Stimulated activated CD4-positive, alpha-beta T cell treated with anti-CD3 and anti-CD28 coated beads, TNF-alpha, amount 100 ng/mL, for 4 hours (primary cell): Measurements from ENCODE around the gene VSIR.

ENCODE experiments used
- DNase-seq, 3 experiments: peaks; one replicate each; pipeline ENCODE4 v3.0.0-alpha.2; 2020; ENCODE audit warnings: low read depth in 3 of 3

The VSIR gene

GRCh38 chr10:71806704-71807556 is 33.6 kb upstream of the VSIR start:
- DNase-seq, result no peak

GRCh38 chr10:71805776-71806703 is 32.7 kb upstream of the VSIR start:
- no peak for DNase-seq

- no peak for DNase-seq
Observed at GRCh38 chr10:71804077-71804476, 30.8 kb upstream of the VSIR start.

GRCh38 chr10:71802715-71803488 is 29.6 kb upstream of the VSIR start:
- no peak for DNase-seq

GRCh38 chr10:71802235-71802634 is 28.9 kb upstream of the VSIR start:
- DNase-seq, result no peak

- DNase-seq, result no peak
Observed at GRCh38 chr10:71801361-71801760, 28.0 kb upstream of the VSIR start.

GRCh38 chr10:71799608-71800453 is 26.5 kb upstream of the VSIR start:
- no peak for DNase-seq

- no peak for DNase-seq
Observed at GRCh38 chr10:71799112-71799511, 25.8 kb upstream of the VSIR start.

- DNase-seq, result no peak
Observed at GRCh38 chr10:71798308-71798624, 24.9 kb upstream of the VSIR start.

GRCh38 chr10:71797533-71798307 is 24.4 kb upstream of the VSIR start:
- DNase-seq, result no peak

GRCh38 chr10:71796749-71797405 is 23.6 kb upstream of the VSIR start:
- DNase-seq, result no peak

GRCh38 chr10:71795248-71795647 is 21.9 kb upstream of the VSIR start:
- no peak for DNase-seq

GRCh38 chr10:71790749-71791440 is 17.6 kb upstream of the VSIR start:
- no peak for DNase-seq

- DNase-seq, result no peak
Observed at GRCh38 chr10:71789871-71790270, 16.6 kb upstream of the VSIR start.

- DNase-seq, result no peak
Observed at GRCh38 chr10:71788954-71789353, 15.6 kb upstream of the VSIR start.

- no peak for DNase-seq
Observed at GRCh38 chr10:71784679-71785272, 11.5 kb upstream of the VSIR start.

GRCh38 chr10:71783917-71784678 is 10.8 kb upstream of the VSIR start:
- no peak for DNase-seq

- DNase-seq, result no peak
Observed at GRCh38 chr10:71782917-71783490, 9.7 kb upstream of the VSIR start.
